Endothelial cell of umbilical vein (primary cell): ENCODE results near the gene WDR37. TPM values are rescaled to one million over a fixed set of nuclear protein-coding genes. Genes with fewer than 3 reads are reported as not detected.

ENCODE experiments used
- BruUV-seq: library from RNA; stranded (reverse); fragments of 400-500 nt; replicated peaks from 2 replicates; lab custom pipeline; 2021; lab: Mats Ljungman, UMichigan
- CTCF ChIA-PET: fragments of 300-600, 350-600 bp; sonication (Branson Sonifier 250); formaldehyde crosslinking; loops from one replicate; lab custom pipeline; 2021; ENCODE audit warnings: antibody characterized with exemption, inconsistent platforms; lab: Charles Lee
- POLR2A ChIA-PET: fragments of 300-600, 350-600 bp; sonication (Branson Sonifier 250); formaldehyde crosslinking; loops from one replicate; lab custom pipeline; 2021; ENCODE audit warnings: antibody characterized with exemption, inconsistent platforms; lab: Charles Lee
- DNase-seq: peaks from one replicate; pipeline ENCODE4 v3.0.0-alpha.2; 2011; ENCODE audit warnings: low read depth, low spot score
- FAIRE-seq: peaks from 2 replicates; lab custom pipeline; 2011; peaks lifted over from hg19 to GRCh38; lab: Jason Lieb, UNC
- H2AFZ ChIP-seq: 2 replicates; pipeline ENCODE4 v1.6.0; 2012; ENCODE audit warnings: low read depth, low read length, control low read depth, inconsistent platforms
- H3K27ac ChIP-seq: 2 replicates; pipeline ENCODE4 v1.5.1; 2011; ENCODE audit warnings: low read depth, mild to moderate bottlenecking, control low read depth, low read length, moderate library complexity; ENCODE audit not compliant: insufficient read depth
- H3K27me3 ChIP-seq, 2 experiments: 2 replicates each; pipeline versions ENCODE4 v1.6.0 to v1.6.1; 2011; ENCODE audit warnings: low read length in 2 of 2, mixed read lengths in 1 of 2; ENCODE audit not compliant: control insufficient read depth in 2 of 2, insufficient read depth in 2 of 2
- H3K36me3 ChIP-seq, 2 experiments: 2 replicates in 1 of 2; 3 replicates in 1 of 2; pipeline ENCODE4 v1.5.1; 2011; ENCODE audit warnings: low read length in 2 of 2, mild to moderate bottlenecking in 1 of 2, moderate library complexity in 1 of 2; ENCODE audit not compliant: control insufficient read depth in 2 of 2, insufficient read depth in 2 of 2; ENCODE audit errors: extremely low read depth in 1 of 2
- H3K4me1 ChIP-seq: 3 replicates; pipeline ENCODE4 v1.5.1; 2011; ENCODE audit warnings: mild to moderate bottlenecking, low read length; ENCODE audit not compliant: control insufficient read depth, insufficient read depth; ENCODE audit errors: extremely low read depth
- H3K4me2 ChIP-seq: 2 replicates; pipeline ENCODE4 v1.6.1; 2011; ENCODE audit warnings: low read length, control low read depth, mixed read lengths; ENCODE audit not compliant: insufficient read depth
- H3K4me3 ChIP-seq, 3 experiments: fragments of 200-600 bp in 1 of 3; sonication (generic), shearing (Covaris generic) in 1 of 3; replicated peaks in 1 of 3; 2 replicates each; pipeline ENCODE4 v1.5.1; 2011 to 2016; ENCODE audit warnings: control low read depth in 3 of 3, low read length in 3 of 3, mild to moderate bottlenecking in 2 of 3, inconsistent platforms in 1 of 3, low read depth in 1 of 3, moderate library complexity in 1 of 3; ENCODE audit not compliant: insufficient read depth in 1 of 3
- H3K79me2 ChIP-seq: 2 replicates; pipeline ENCODE4 v1.6.0; 2012; ENCODE audit warnings: low read length, inconsistent platforms; ENCODE audit not compliant: control insufficient read depth, insufficient read depth
- H3K9ac ChIP-seq: replicated peaks from 2 replicates; pipeline ENCODE3; 2011; ENCODE audit warnings: low read length, control low read depth; ENCODE audit not compliant: insufficient read depth; ENCODE audit errors: extremely low read depth
- H3K9me1 ChIP-seq: replicated peaks from 3 replicates; pipeline ENCODE4 v1.6.0; 2011; ENCODE audit warnings: mild to moderate bottlenecking, low read length; ENCODE audit not compliant: control insufficient read depth, insufficient read depth; ENCODE audit errors: extremely low read depth
- H3K9me3 ChIP-seq: replicated peaks from 2 replicates; pipeline ENCODE4 v1.5.1; 2012; ENCODE audit warnings: low read length, inconsistent platforms; ENCODE audit not compliant: control insufficient read depth, insufficient read depth
- H4K20me1 ChIP-seq: replicated peaks from 2 replicates; pipeline ENCODE3; 2011; ENCODE audit warnings: mild to moderate bottlenecking, low read length; ENCODE audit not compliant: control insufficient read depth, insufficient read depth; ENCODE audit errors: extremely low read depth
- EZH2 ChIP-seq: IDR thresholded peaks from 2 replicates; pipeline ENCODE4 v1.6.1; 2012; ENCODE audit warnings: borderline replicate concordance, low read depth, mild to moderate bottlenecking, moderate library complexity, low read length, inconsistent platforms; ENCODE audit not compliant: severe bottlenecking
- FOS ChIP-seq: IDR thresholded peaks from 2 replicates; pipeline ENCODE4 v1.6.1; 2011; ENCODE audit warnings: mild to moderate bottlenecking, low read length, moderate library complexity, borderline replicate concordance; ENCODE audit not compliant: insufficient read depth
- GATA2 ChIP-seq: IDR thresholded peaks from 2 replicates; pipeline ENCODE4 v1.7.0; 2011; ENCODE audit warnings: low read depth, mild to moderate bottlenecking, moderate library complexity, mixed read lengths, low read length; ENCODE audit not compliant: insufficient read length, insufficient read depth
- JUN ChIP-seq: IDR thresholded peaks from 2 replicates; pipeline ENCODE4 v1.6.1; 2011; ENCODE audit warnings: borderline replicate concordance, low read depth; ENCODE audit not compliant: insufficient read length, insufficient read depth
- MAX ChIP-seq: IDR thresholded peaks from 2 replicates; pipeline ENCODE4 v1.6.1; 2011; ENCODE audit not compliant: insufficient read depth, insufficient read length
- MYC ChIP-seq: IDR thresholded peaks from one replicate; pipeline ENCODE4 v1.6.1; 2011; ENCODE audit warnings: mild to moderate bottlenecking, low read depth, low read length
- POLR2A ChIP-seq: IDR thresholded peaks from 2 replicates; pipeline ENCODE4 v1.6.1; 2012; ENCODE audit warnings: low read depth, mild to moderate bottlenecking, control low read depth, low read length
- POLR2AphosphoS5 ChIP-seq: IDR thresholded peaks from 2 replicates; pipeline ENCODE4 v1.6.1; 2012; ENCODE audit warnings: low read depth, mild to moderate bottlenecking, control low read depth, low read length, moderate library complexity; ENCODE audit not compliant: insufficient read depth
- dilution Hi-C: fragments of 300-500 bp; cut with MboI; formaldehyde crosslinking; loops from one replicate; pipeline ENCODE4 v1.15.0; 2019; ENCODE audit warnings: low sequenced_read_pairs; ENCODE audit not compliant: extremely low pct_ligation_motif_present
- intact Hi-C: fragments of 100-400 bp; cut with micrococcal nuclease; formaldehyde crosslinking; loops from one replicate; pipeline ENCODE4 v1.10.0; 2022
- polyA plus RNA-seq, 4 experiments: library from polyadenylated mRNA; depleted of rRNA in 3 of 4; stranded (reverse) in 3 of 4; unstranded in 1 of 4; fragments of >200 nt; gene quantifications; 2 replicates each; pipeline versions ENCODE4 v1.2.1 to v1.2.3, GENCODE V29; 2011 to 2012; ENCODE audit warnings: missing spikeins in 1 of 4
- total RNA-seq: library from RNA; stranded (reverse); gene quantifications from 2 replicates; pipeline ENCODE4 v1.2.3, GENCODE V29; 2021
- TF ChIP-seq, protein P1 (sequence below), 2 donors: IDR thresholded peaks; 1 replicate in 1 of 2; 2 replicates in 1 of 2; pipeline ENCODE4 v1.5.1; 2011; ENCODE audit warnings: low read length in 2 of 2, mild to moderate bottlenecking in 2 of 2, moderate library complexity in 2 of 2, control low read depth in 1 of 2, inconsistent platforms in 1 of 2, low read depth in 1 of 2; ENCODE audit not compliant: insufficient read depth in 1 of 2; ENCODE audit errors: extremely low read depth in 1 of 2

WDR37 gene
- total and polyA plus RNA-seq, 2 donors (not counting 3 experiments of a cell fraction or from before 2014, with no cell fraction given), result 21.7 to 25.5 TPM

- Histone ChIP-seq H3K27ac (no peak overlapping the region), H3K79me2 (no peaks in the 10 kb centered on the region), H3K4me2 (no peak overlapping the region), H3K27me3 (no peaks in the 10 kb centered on the region), H4K20me1 (no peaks in the 10 kb centered on the region), H3K36me3 (no peaks in the 10 kb centered on the region), H3K9me3 (no peaks in the 10 kb centered on the region), H3K4me1 (no peaks in the 10 kb centered on the region), H3K9ac (no peak overlapping the region), H2AFZ (no peak overlapping the region), H3K9me1 (no peaks in the 10 kb centered on the region), H3K4me3 (no peak overlapping the region)
- FAIRE-seq (no peak), DNase-seq (no peak)
- CTCF ChIA-PET, result no interaction called here
- TF ChIP-seq JUN, result no peak
- TF ChIP-seq POLR2A, result no peak
- TF ChIP-seq MAX, result no peak
- TF ChIP-seq MYC, result no peak
- no peak for TF ChIP-seq EZH2
- no peak for TF ChIP-seq GATA2
- TF ChIP-seq, protein P1, sequence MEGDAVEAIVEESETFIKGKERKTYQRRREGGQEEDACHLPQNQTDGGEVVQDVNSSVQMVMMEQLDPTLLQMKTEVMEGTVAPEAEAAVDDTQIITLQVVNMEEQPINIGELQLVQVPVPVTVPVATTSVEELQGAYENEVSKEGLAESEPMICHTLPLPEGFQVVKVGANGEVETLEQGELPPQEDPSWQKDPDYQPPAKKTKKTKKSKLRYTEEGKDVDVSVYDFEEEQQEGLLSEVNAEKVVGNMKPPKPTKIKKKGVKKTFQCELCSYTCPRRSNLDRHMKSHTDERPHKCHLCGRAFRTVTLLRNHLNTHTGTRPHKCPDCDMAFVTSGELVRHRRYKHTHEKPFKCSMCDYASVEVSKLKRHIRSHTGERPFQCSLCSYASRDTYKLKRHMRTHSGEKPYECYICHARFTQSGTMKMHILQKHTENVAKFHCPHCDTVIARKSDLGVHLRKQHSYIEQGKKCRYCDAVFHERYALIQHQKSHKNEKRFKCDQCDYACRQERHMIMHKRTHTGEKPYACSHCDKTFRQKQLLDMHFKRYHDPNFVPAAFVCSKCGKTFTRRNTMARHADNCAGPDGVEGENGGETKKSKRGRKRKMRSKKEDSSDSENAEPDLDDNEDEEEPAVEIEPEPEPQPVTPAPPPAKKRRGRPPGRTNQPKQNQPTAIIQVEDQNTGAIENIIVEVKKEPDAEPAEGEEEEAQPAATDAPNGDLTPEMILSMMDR (IDR thresholded peaks at IDR 0.05; ENCODE audit: extremely low read depth in 1 of 2, insufficient read depth in 1 of 2, low read depth in 1 of 2, low read length in 2 of 2), result no peak
- TF ChIP-seq POLR2AphosphoS5, result no peak
- no peak for TF ChIP-seq FOS
- POLR2A ChIA-PET, result no interaction called here
- intact Hi-C loops, result no loop called here
- no TSS peak for BruUV-seq
- dilution Hi-C loops, result no loop called here
Measured at GRCh38 chr10:1166101-1166827, 110.1 kb downstream of the WDR37 start.
